ENCODE results near the gene ST3GAL2.
A peak's percentile ranks its signal among the peaks of the same experiment; 100 is the strongest.

ST3GAL2 gene

DNA sequence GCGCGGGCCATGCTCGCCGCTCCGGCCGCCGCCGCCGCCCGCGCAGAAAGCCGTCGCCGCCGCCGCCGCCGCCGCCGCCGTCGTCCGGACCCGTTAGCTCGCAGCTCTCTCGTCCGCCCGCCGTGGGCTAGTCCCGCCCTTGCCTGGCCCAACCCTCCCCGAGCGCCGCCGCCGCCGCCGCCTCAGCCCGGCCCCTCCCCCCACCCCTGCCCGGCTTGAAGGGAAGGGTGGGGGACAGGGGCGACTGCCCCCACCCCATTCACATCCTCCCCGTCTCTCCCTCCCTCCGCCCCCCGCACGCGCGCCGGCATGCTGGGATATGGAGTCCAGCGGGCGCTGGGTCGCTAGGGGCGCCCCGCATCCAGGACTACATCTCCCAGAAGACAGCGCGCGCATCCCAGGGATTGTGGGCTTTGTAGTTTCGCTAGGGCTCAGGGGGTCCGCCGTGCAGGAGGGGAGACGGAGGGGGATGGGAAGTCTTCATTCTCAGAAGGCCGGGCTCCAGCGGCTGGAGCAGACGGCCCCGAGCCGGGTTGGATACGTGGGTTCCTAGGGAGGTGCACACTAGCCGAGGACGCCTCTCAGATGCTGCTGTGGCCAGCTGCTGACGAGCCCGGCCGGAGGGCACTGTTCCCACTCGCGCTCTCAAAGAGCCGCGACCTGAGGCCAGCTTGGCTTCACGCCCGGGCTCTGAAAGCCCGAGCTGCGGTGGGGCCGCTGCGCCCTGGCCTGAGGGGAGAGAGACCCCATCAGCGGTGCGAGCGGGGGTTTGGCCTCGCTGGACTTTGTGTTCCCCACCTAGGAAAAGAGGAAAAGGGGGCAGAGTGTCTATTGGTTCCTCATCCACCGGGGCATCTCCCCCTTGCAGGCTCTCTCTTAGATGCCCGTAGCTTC lies at the start of gene ST3GAL2:
TSS of gene ST3GAL2 (minus strand) at position 132 of the 894 bp plus-strand sequence. CDS start 40,570 bp downstream, outside the sequence.
- Histone ChIP-seq H3K4me3 (peak within 1 kb of the TSS; percentile 96), H3K27ac (peak within 1 kb of the TSS; percentile 53 to 94)
- peak; percentile 97 for DNase-seq (ENCODE audit: low spot score)
- TF ChIP-seq, protein P1, sequence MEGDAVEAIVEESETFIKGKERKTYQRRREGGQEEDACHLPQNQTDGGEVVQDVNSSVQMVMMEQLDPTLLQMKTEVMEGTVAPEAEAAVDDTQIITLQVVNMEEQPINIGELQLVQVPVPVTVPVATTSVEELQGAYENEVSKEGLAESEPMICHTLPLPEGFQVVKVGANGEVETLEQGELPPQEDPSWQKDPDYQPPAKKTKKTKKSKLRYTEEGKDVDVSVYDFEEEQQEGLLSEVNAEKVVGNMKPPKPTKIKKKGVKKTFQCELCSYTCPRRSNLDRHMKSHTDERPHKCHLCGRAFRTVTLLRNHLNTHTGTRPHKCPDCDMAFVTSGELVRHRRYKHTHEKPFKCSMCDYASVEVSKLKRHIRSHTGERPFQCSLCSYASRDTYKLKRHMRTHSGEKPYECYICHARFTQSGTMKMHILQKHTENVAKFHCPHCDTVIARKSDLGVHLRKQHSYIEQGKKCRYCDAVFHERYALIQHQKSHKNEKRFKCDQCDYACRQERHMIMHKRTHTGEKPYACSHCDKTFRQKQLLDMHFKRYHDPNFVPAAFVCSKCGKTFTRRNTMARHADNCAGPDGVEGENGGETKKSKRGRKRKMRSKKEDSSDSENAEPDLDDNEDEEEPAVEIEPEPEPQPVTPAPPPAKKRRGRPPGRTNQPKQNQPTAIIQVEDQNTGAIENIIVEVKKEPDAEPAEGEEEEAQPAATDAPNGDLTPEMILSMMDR (IDR thresholded peaks at IDR 0.05) = no peak

- Histone ChIP-seq H3K27ac (no peak overlapping the region), H3K4me3 (no peak overlapping the region)
- TF ChIP-seq, protein P1 (IDR thresholded peaks at IDR 0.05) = no peak
- DNase-seq (ENCODE audit: low spot score) = no peak
These were observed 46.0 kb upstream of the ST3GAL2 start for GRCh38 chr16:70484867-70485266.

DNA sequence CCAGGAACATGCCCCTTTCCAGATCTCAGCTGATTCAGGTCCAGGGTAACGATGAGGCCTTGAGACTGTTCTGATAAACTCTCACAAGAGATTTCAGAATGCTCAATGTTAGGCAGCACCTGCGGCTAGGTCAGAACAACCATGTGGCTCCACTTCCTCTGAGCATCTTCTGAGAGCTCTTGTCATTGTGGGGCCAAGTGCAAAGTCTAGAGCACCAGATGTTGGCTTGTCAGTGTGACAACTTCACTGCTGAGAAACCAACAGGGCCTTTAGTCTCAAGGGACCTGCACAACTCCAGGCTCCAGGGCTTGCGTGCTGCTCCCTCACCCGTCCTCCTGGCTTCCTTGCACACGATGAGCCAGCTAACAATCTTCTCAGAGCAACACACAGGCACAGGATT lies 44.5 kb upstream of the ST3GAL2 start:
- H3K27ac ChIP-seq = no peak overlapping the region
- no peak for DNase-seq (ENCODE audit: low spot score)
- TF ChIP-seq, protein P1 (IDR thresholded peaks at IDR 0.05) = no peak
- no peak overlapping the region for H3K4me3 ChIP-seq

DNA sequence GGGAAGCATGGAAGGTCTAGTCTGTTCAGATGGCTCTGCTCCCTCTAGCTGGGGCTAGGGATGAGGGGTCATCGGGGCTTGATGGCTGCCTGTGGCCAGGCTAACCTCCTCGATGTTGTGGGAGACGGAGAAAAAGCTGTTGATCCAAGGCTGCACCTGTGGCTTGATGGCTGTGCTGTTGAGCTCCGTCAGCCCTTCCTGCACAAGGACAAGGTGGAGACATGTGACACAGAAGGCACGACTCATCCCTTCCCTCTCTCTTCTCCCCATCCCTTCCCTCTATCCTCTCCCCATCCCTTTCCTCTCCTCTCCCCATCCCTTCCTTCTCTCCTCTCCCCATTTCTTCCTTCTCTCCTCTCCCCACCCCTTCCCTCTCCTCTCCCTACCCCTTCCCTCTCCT lies 43.7 kb upstream of the ST3GAL2 start:
- Histone ChIP-seq H3K27ac (no peak overlapping the region), H3K4me3 (no peak overlapping the region)
- TF ChIP-seq, protein P1 (IDR thresholded peaks at IDR 0.05) = no peak
- DNase-seq (ENCODE audit: low spot score) = no peak

DNA sequence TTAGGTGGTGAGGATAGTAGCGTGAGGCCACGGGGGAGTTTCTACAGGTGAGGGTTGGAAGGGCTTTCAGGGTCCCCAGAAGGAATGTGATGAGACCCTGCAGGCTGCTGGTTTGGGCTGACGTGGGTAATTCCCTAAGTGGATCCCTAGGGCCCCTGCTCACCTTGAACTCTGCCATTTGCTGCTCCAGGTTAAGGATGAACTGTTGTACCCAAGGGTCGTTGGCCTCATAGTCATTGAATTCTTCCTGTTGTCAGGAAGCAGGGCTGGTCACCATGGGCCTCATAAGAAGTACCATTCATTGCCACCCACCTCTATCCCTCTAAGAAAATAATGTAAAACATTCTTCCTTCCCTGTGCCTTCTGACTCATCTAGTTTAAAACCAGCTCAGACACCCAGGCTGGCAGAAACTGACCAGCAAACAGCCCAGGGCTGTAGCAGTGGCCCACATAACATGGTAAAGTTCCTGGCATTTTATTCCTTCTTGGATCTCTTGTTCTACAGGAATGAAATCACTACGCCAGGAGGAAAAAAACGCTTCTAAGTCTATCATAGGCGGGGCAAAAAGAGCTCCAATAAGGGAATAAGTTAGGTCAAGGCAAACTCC lies 43.1 kb upstream of the ST3GAL2 start:
- DNase-seq (ENCODE audit: low spot score) = no peak
- no peak overlapping the region for H3K4me3 ChIP-seq
- TF ChIP-seq, protein P1 (IDR thresholded peaks at IDR 0.05) = no peak
- H3K27ac ChIP-seq = no peak overlapping the region

DNA sequence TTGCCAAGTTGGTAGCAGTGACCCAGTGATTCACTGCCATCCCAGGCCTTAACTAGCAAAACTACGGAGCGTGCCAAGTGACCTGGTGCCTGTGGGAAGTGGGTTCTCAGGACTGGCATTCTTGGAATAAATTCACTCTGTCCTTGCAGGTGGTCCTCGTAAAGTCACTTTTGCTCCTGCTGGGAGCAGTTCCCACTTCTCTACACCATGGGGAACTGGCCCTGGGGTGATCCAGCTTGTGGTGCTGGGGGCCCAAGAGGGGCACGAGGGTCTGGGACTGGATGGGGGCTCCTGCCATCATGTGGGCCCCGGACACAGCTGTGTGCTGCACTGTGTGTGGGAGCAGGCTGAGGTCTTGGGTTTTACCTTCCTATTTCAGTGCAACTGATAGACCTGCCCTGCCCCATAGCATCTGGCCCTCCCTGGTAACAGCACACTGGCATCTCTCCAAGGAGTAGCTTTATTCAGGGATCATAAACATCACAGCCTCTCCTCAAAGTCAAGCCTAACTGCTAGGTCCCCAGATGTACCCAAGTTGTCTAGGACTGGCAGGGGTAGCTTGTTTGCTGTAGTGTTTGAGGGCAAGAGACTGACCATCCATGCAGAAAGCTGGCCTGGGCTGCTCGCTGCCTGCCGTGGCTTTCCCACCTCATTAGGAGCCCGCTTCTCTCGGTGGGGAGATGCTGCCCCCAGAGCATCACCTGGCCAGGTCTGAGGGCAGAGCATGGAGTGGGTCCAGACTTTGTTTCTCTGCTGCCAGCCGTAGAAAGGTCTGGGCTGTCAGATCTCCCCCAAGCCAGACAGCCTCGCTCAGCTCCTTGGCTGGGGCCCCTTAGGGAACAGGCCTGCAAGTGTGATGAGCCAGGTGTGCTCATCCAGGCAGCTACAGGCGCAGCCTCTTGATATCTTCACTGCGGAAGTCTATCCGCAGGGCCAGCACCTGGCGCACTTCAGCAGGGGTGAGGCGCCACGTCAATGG lies 41.5 kb upstream of the ST3GAL2 start:
- Histone ChIP-seq H3K27ac (no peak overlapping the region), H3K4me3 (no peak overlapping the region)
- TF ChIP-seq, protein P1 (IDR thresholded peaks at IDR 0.05) = no peak
- DNase-seq (ENCODE audit: low spot score) = no peak

All from coronary artery (tissue), 2 donors.